Nephron (organoid): ENCODE results near the gene SNED1.

ENCODE experiments used
- H3K27ac Mint-ChIP-seq, 3 experiments: 2 replicates each; pipeline ENCODE4 v1.8.0; 2020; ENCODE audit warnings: mixed read lengths in 3 of 3, mild to moderate bottlenecking in 2 of 3, moderate library complexity in 1 of 3
- H3K27me3 Mint-ChIP-seq: 2 replicates; pipeline ENCODE4 v1.8.0; 2021; ENCODE audit warnings: low read depth, mild to moderate bottlenecking, moderate library complexity, mixed read lengths
- H3K36me3 Mint-ChIP-seq: 2 replicates; pipeline ENCODE4 v1.8.0; 2020; ENCODE audit warnings: low read depth, mixed read lengths
- H3K4me1 Mint-ChIP-seq: 2 replicates; pipeline ENCODE4 v1.8.0; 2020; ENCODE audit warnings: mixed read lengths
- H3K4me3 Mint-ChIP-seq, 3 experiments: 2 replicates each; pipeline ENCODE4 v1.8.0; 2020; ENCODE audit warnings: mild to moderate bottlenecking in 3 of 3, mixed read lengths in 3 of 3, moderate library complexity in 2 of 3
- H3K9me3 Mint-ChIP-seq: 2 replicates; pipeline ENCODE4 v1.8.0; 2020; ENCODE audit warnings: mixed read lengths
- CTCF ChIP-seq, 3 experiments: fragments of 200-600 bp; sonication (generic); IDR thresholded peaks; one replicate each; pipeline ENCODE4 v1.5.0; 2021; ENCODE audit warnings: antibody characterized with exemption in 3 of 3; ENCODE audit not compliant: unreplicated experiment in 3 of 3

The SNED1 gene

GRCh38 chr2:241108271-241109209, 110.1 kb downstream of the SNED1 start:
- Mint-ChIP-seq H3K4me3 (no peak overlapping the region), H3K4me1 (no peaks in the 10 kb centered on the region), H3K9me3 (no peaks in the 10 kb centered on the region), H3K36me3 (peaks cover 3% of the 10 kb centered on the region), H3K27ac (no peak overlapping the region), H3K27me3 (no peaks in the 10 kb centered on the region)
- TF ChIP-seq CTCF (IDR thresholded peaks at IDR 0.05; ENCODE audit: unreplicated experiment in 3 of 3), result no peak

- H3K4me3 Mint-ChIP-seq, result no peak overlapping the region
- no peaks in the 10 kb centered on the region for H3K27me3 Mint-ChIP-seq
- H3K9me3 Mint-ChIP-seq, result no peaks in the 10 kb centered on the region
- no peak overlapping the region for H3K27ac Mint-ChIP-seq
- peaks cover 5% of the 10 kb centered on the region for H3K36me3 Mint-ChIP-seq
- TF ChIP-seq CTCF (IDR thresholded peaks at IDR 0.05; ENCODE audit: unreplicated experiment in 3 of 3), result no peak
- H3K4me1 Mint-ChIP-seq, result no peaks in the 10 kb centered on the region
Measured at GRCh38 chr2:241109210-241110088, 111.0 kb downstream of the SNED1 start.

DNA sequence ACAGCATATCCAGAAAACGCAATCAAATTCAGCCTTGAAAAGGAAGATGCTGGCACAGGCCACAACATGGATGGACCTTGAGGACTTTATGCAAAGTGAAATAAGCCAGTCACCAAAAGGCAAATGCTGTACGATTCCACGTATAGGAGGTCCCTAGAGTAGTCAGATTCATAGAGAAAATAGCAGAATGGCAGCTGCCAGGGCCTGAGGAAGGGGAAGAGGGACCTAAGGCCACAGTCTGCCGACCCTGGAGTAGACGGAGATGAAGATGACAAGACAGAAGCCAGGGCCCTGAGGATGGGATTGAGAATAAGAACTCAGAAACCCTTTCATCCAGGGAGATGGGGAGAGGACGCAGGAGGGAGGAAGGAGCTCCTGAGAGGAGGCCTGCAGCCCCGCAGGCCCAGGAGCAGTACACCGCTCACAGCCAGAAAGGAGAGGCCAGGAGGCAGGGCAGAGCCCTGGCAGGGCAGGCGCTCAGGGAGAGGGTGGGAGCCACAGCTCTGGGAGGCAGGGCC, 111.7 kb downstream of the SNED1 start:
- Mint-ChIP-seq H3K4me1 (no peaks in the 10 kb centered on the region), H3K27ac (no peak overlapping the region), H3K9me3 (no peaks in the 10 kb centered on the region), H3K27me3 (no peaks in the 10 kb centered on the region), H3K4me3 (no peak overlapping the region), H3K36me3 (peaks cover 12% of the 10 kb centered on the region)
- TF ChIP-seq CTCF (IDR thresholded peaks at IDR 0.05; ENCODE audit: unreplicated experiment in 3 of 3), result no peak

DNA sequence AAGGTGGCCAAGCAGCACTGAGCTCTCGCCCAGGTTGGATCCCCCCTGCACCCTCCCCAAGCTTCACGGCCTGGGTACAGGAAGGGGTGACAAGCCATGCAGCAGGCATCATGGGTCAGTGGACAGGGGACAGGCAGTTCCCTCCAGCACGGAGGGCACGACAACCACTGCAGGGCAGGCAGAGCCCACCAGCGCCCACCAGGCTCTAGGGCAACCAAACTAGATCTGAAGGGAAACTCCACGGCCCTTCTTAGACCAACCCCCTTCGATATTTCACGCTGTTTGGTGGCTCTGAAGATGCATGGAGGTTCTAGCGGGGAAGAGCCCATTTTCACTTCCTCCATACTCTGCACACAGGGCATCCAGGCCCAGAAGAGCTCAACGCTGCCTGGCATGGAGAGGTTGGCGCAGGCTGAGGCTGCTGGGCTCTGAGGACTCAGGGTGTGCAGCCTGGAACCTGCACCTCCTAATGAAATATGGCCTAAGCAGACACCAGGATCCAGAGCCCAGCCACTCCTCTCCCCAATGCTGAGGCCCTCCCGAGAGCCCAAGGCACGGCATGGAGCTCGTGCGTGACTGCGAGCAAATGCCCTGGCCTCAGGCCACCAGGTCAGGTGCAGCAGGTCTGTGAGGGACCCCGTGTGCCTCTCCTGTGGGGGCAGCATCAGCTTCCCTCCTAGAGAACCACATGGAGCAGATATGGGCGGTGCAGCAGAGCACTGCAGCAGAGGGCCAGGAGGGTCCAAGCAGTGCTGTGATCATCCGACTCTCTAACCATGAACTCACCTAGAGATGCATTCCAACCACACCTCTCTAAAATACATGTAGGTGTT, 112.4 kb downstream of the SNED1 start:
- Mint-ChIP-seq H3K4me1 (no peaks in the 10 kb centered on the region), H3K36me3 (peaks cover 14% of the 10 kb centered on the region)

More for the DNA sequence above, 112.4 kb downstream of the SNED1 start:
- H3K27me3 Mint-ChIP-seq, result no peaks in the 10 kb centered on the region
- no peak overlapping the region for H3K4me3 Mint-ChIP-seq
- H3K27ac Mint-ChIP-seq, result no peak overlapping the region
- H3K9me3 Mint-ChIP-seq, result no peaks in the 10 kb centered on the region
- TF ChIP-seq CTCF (IDR thresholded peaks at IDR 0.05; ENCODE audit: unreplicated experiment in 3 of 3), result no peak
